H1 (cell line): ENCODE data around the gene NID1. TPM values are rescaled to one million over a fixed set of nuclear protein-coding genes. Genes with fewer than 3 reads are reported as not detected.

ENCODE experiments used
- CTCF ChIA-PET: fragments of 300-600 bp; sonication (Branson Sonifier 250); formaldehyde crosslinking; loops from one replicate; lab custom pipeline; 2021; ENCODE audit not compliant: partially characterized antibody; lab: Charles Lee
- POLR2A ChIA-PET: fragments of 300-600 bp; sonication (Branson Sonifier 250); formaldehyde crosslinking; loops from one replicate; lab custom pipeline; 2021; ENCODE audit warnings: inconsistent platforms; ENCODE audit not compliant: partially characterized antibody; lab: Charles Lee
- DNase-seq, 2 experiments: peaks; one replicate each; pipeline versions ENCODE4 v3.0.0 to v3.0.0-alpha.2; 2010 to 2022; ENCODE audit warnings: low spot score in 2 of 2, low read depth in 1 of 2, mixed read lengths in 1 of 2
- FAIRE-seq: peaks from 2 replicates; lab custom pipeline; 2011; peaks lifted over from hg19 to GRCh38; lab: Jason Lieb, UNC
- H2AFZ ChIP-seq: 2 replicates; pipeline ENCODE4 v1.8.1; 2012; ENCODE audit warnings: low read length, inconsistent platforms
- H2AK5ac ChIP-seq: 2 replicates; pipeline ENCODE4 v1.6.1; 2013; ENCODE audit warnings: low read depth, low read length
- H2BK120ac ChIP-seq: replicated peaks from 2 replicates; pipeline ENCODE3; 2013; ENCODE audit warnings: low read depth, low read length, inconsistent platforms
- H2BK12ac ChIP-seq: 2 replicates; pipeline ENCODE4 v1.6.1; 2013; ENCODE audit warnings: low read depth, low read length
- H2BK15ac ChIP-seq: 2 replicates; pipeline ENCODE4 v1.6.1; 2013; ENCODE audit warnings: low read length
- H2BK20ac ChIP-seq: 2 replicates; pipeline ENCODE4 v1.6.1; 2013; ENCODE audit warnings: low read length
- H2BK5ac ChIP-seq: 2 replicates; pipeline ENCODE4 v1.6.1; 2013; ENCODE audit warnings: low read depth, low read length
- H3K14ac ChIP-seq: 2 replicates; pipeline ENCODE4 v1.6.1; 2013; ENCODE audit warnings: inconsistent platforms; ENCODE audit not compliant: insufficient read length
- H3K18ac ChIP-seq: 2 replicates; pipeline ENCODE4 v1.6.1; 2013; ENCODE audit warnings: low read length; ENCODE audit errors: extremely low read depth
- H3K23ac ChIP-seq: 2 replicates; pipeline ENCODE4 v1.6.1; 2013; ENCODE audit warnings: inconsistent platforms; ENCODE audit not compliant: insufficient read length
- H3K23me2 ChIP-seq: 2 replicates; pipeline ENCODE4 v1.6.1; 2013; ENCODE audit warnings: low read depth, low read length
- H3K27ac ChIP-seq: 2 replicates; pipeline ENCODE4 v1.6.1; 2011; ENCODE audit warnings: low read depth, low read length, inconsistent platforms
- H3K27me3 ChIP-seq, 4 experiments: replicated peaks in 1 of 4; 1 replicate in 1 of 4; 2 replicates in 3 of 4; pipeline versions ENCODE4 v1.6.1 to v1.8.1; 2011 to 2013; ENCODE audit warnings: low read length in 3 of 4, mild to moderate bottlenecking in 3 of 4, inconsistent platforms in 2 of 4, mixed read lengths in 2 of 4, moderate library complexity in 1 of 4; ENCODE audit not compliant: control insufficient read depth in 3 of 4, insufficient read depth in 3 of 4; ENCODE audit errors: extremely low read depth in 1 of 4
- H3K36me3 ChIP-seq, 4 experiments: 2 replicates each; pipeline versions ENCODE4 v1.6.1 to v1.8.1; 2011 to 2013; ENCODE audit warnings: mild to moderate bottlenecking in 4 of 4, low read length in 3 of 4, moderate library complexity in 2 of 4, control low read depth in 1 of 4, inconsistent platforms in 1 of 4; ENCODE audit not compliant: insufficient read depth in 4 of 4, control insufficient read depth in 2 of 4
- H3K4ac ChIP-seq: replicated peaks from 2 replicates; pipeline ENCODE3; 2013; ENCODE audit warnings: low read length, low read depth, mixed read lengths, inconsistent platforms; ENCODE audit not compliant: insufficient read length
- H3K4me1 ChIP-seq, 4 experiments: replicated peaks in 1 of 4; 1 replicate in 1 of 4; 2 replicates in 3 of 4; pipeline versions ENCODE4 v1.6.1 to v1.8.1; 2011 to 2013; ENCODE audit warnings: low read length in 3 of 4, inconsistent platforms in 2 of 4, mixed read lengths in 1 of 4; ENCODE audit not compliant: insufficient read depth in 4 of 4, control insufficient read depth in 3 of 4
- H3K4me2 ChIP-seq, 2 experiments: 2 replicates each; pipeline versions ENCODE4 v1.6.1 to v1.8.1; 2011 to 2013; ENCODE audit warnings: low read depth in 2 of 2, low read length in 2 of 2, control low read depth in 1 of 2, inconsistent platforms in 1 of 2, mild to moderate bottlenecking in 1 of 2; ENCODE audit not compliant: insufficient read depth in 1 of 2
- H3K4me3 ChIP-seq, 4 experiments: fragments of 200-600, 300-600 bp in 1 of 4; sonication (generic), shearing (Covaris generic), sonication (Bioruptor Twin) in 1 of 4; 2 replicates each; pipeline versions ENCODE4 v1.5.1 to v1.8.1; 2011 to 2016; ENCODE audit warnings: low read length in 4 of 4, low read depth in 3 of 4, control low read depth in 2 of 4, inconsistent platforms in 2 of 4, mild to moderate bottlenecking in 2 of 4, mixed read lengths in 1 of 4, moderate library complexity in 1 of 4; ENCODE audit not compliant: insufficient read depth in 2 of 4; ENCODE audit errors: extremely low read depth in 1 of 4
- H3K56ac ChIP-seq: replicated peaks from 2 replicates; pipeline ENCODE3; 2013; ENCODE audit warnings: low read depth, mild to moderate bottlenecking, mixed read lengths, low read length, inconsistent platforms; ENCODE audit not compliant: insufficient read length
- H3K79me1 ChIP-seq: 2 replicates; pipeline ENCODE4 v1.6.1; 2013; ENCODE audit warnings: low read depth, low read length, control low read depth
- H3K79me2 ChIP-seq, 2 experiments: 2 replicates each; pipeline versions ENCODE4 v1.6.1 to v1.8.1; 2012 to 2013; ENCODE audit warnings: low read length in 2 of 2, mild to moderate bottlenecking in 2 of 2, inconsistent platforms in 1 of 2; ENCODE audit not compliant: insufficient read depth in 2 of 2, control insufficient read depth in 1 of 2
- H3K9ac ChIP-seq, 4 experiments: replicated peaks in 1 of 4; 1 replicate in 1 of 4; 2 replicates in 3 of 4; pipeline versions ENCODE4 v1.6.1 to v1.8.1; 2011 to 2013; ENCODE audit warnings: low read depth in 3 of 4, low read length in 3 of 4, control low read depth in 2 of 4, mild to moderate bottlenecking in 2 of 4, moderate library complexity in 2 of 4, inconsistent platforms in 1 of 4; ENCODE audit errors: extremely low read depth in 1 of 4
- H3K9me3 ChIP-seq, 2 experiments: 2 replicates each; pipeline versions ENCODE4 v1.6.1 to v1.8.1; 2012 to 2013; ENCODE audit warnings: mild to moderate bottlenecking in 2 of 2, moderate library complexity in 2 of 2, control low read depth in 1 of 2, inconsistent platforms in 1 of 2, low read depth in 1 of 2, low read length in 1 of 2, mixed read lengths in 1 of 2; ENCODE audit not compliant: insufficient read depth in 2 of 2
- H4K20me1 ChIP-seq, 2 experiments: replicated peaks in 1 of 2; 2 replicates each; pipeline versions ENCODE3 to v1.8.1; 2011 to 2013; ENCODE audit warnings: inconsistent platforms in 2 of 2, low read length in 2 of 2, mild to moderate bottlenecking in 1 of 2; ENCODE audit not compliant: insufficient read depth in 2 of 2, control insufficient read depth in 1 of 2
- H4K5ac ChIP-seq: 2 replicates; pipeline ENCODE4 v1.6.1; 2013; ENCODE audit warnings: low read length, low read depth, mixed read lengths, inconsistent platforms; ENCODE audit not compliant: insufficient read length
- H4K8ac ChIP-seq: 2 replicates; pipeline ENCODE4 v1.8.0; 2013; ENCODE audit warnings: mild to moderate bottlenecking, moderate library complexity, low read length, inconsistent platforms; ENCODE audit not compliant: insufficient read depth; ENCODE audit errors: extremely low read depth
- H4K91ac ChIP-seq: replicated peaks from 2 replicates; pipeline ENCODE3; 2013; ENCODE audit warnings: low read length, mixed read lengths, inconsistent platforms; ENCODE audit not compliant: insufficient read length
- BACH1 ChIP-seq: IDR thresholded peaks from 2 replicates; pipeline ENCODE4 v1.6.1; 2012; ENCODE audit warnings: low read length, improper control_type of control experiment
- BCL11A ChIP-seq, 2 experiments: IDR thresholded peaks; one replicate each; pipeline ENCODE4 v1.6.1; 2011; ENCODE audit warnings: low read depth in 2 of 2, low read length in 2 of 2, mild to moderate bottlenecking in 2 of 2
- BRCA1 ChIP-seq: IDR thresholded peaks from 2 replicates; pipeline ENCODE4 v1.6.1; 2012; ENCODE audit warnings: low read depth, low read length, improper control_type of control experiment
- CREB1 ChIP-seq: IDR thresholded peaks from 2 replicates; pipeline ENCODE4 v1.6.1; 2012; ENCODE audit warnings: inconsistent platforms
- EP300 ChIP-seq, 2 experiments: IDR thresholded peaks; 1 replicate in 1 of 2; 2 replicates in 1 of 2; pipeline ENCODE4 v1.6.1; 2011 to 2012; ENCODE audit warnings: low read depth in 2 of 2, low read length in 2 of 2, mild to moderate bottlenecking in 2 of 2, borderline replicate concordance in 1 of 2, inconsistent platforms in 1 of 2, moderate library complexity in 1 of 2
- FOSL1 ChIP-seq: IDR thresholded peaks from 2 replicates; pipeline ENCODE4 v1.6.1; 2011; ENCODE audit warnings: mild to moderate bottlenecking, low read depth, low read length, moderate library complexity; ENCODE audit not compliant: insufficient read depth
- JUND ChIP-seq: IDR thresholded peaks from 2 replicates; pipeline ENCODE4 v1.6.1; 2011; ENCODE audit warnings: mild to moderate bottlenecking, improper control_type of control experiment, low read length
- RNF2 ChIP-seq: fragments of 200-900, 300-1000 bp; sonication (generic); IDR thresholded peaks from 2 replicates; pipeline ENCODE4 v1.7.1; 2016; ENCODE audit warnings: borderline replicate concordance, low read depth, mild to moderate bottlenecking, antibody characterized with exemption, low read length; ENCODE audit not compliant: poor library complexity, severe bottlenecking; ENCODE audit errors: missing control alignments
- SIRT6 ChIP-seq: IDR thresholded peaks from one replicate; pipeline ENCODE4 v1.7.1; 2012; ENCODE audit warnings: low read length, inconsistent platforms
- SP4 ChIP-seq: IDR thresholded peaks from 2 replicates; pipeline ENCODE4 v1.6.1; 2012; ENCODE audit warnings: low read length, inconsistent platforms
- SRF ChIP-seq: IDR thresholded peaks from 2 replicates; pipeline ENCODE4 v1.6.1; 2011; ENCODE audit warnings: mild to moderate bottlenecking, low read depth, low read length, moderate library complexity
- WGBS, 2 experiments: shearing (Covaris generic) in 1 of 2; methylation state at CpG; one replicate each; pipeline versions ENCODE4 v1.1.6 to v1.1.7; 2013 to 2015; ENCODE audit warnings: low lambda C conversion rate in 2 of 2, mixed read lengths in 2 of 2, inconsistent platforms in 1 of 2, low coverage in 1 of 2, missing lambda C conversion rate in 1 of 2; ENCODE audit not compliant: insufficient replicate concordance in 2 of 2, insufficient coverage in 1 of 2, insufficient read length in 1 of 2; ENCODE audit errors: extremely low coverage in 1 of 2, missing lambda C conversion rate in 1 of 2; 5-methylcytosine and 5-hydroxymethylcytosine counted together
- polyA plus RNA-seq, 7 experiments: library from polyadenylated mRNA; depleted of rRNA in 3 of 7; stranded (reverse) in 5 of 7; unstranded in 2 of 7; fragments of >200 nt in 5 of 7; fragments of 200-250 nt in 2 of 7; gene quantifications; 1 replicate in 5 of 7; 2 replicates in 1 of 7; 4 replicates in 1 of 7; pipeline versions ENCODE4 v1.2.1 to v1.2.3, GENCODE V29; 2011 to 2013; ENCODE audit warnings: missing spikeins in 2 of 7, mixed read lengths in 2 of 7
- total RNA-seq: library from RNA; stranded (reverse); fragmentation: NEBNext Ultra II Directional; extraction: Animal tissue kit (Norgen Biotek cat#: 25700); gene quantifications from 2 replicates; pipeline ENCODE4 v1.2.1, GENCODE V29; 2021
- TF ChIP-seq, protein P1 (sequence below): IDR thresholded peaks from 2 replicates; pipeline ENCODE4 v1.6.1; 2012; ENCODE audit warnings: inconsistent platforms
- TF ChIP-seq, protein P2 (sequence below): IDR thresholded peaks from 2 replicates; pipeline ENCODE4 v1.6.1; 2012; ENCODE audit warnings: low read length, inconsistent platforms

Gene NID1
- total and polyA plus RNA-seq, 2 of the 8 experiments (the other 6 are each of a cell fraction or from before 2014, with no cell fraction given) = 20.9 to 25.4 TPM

DNA sequence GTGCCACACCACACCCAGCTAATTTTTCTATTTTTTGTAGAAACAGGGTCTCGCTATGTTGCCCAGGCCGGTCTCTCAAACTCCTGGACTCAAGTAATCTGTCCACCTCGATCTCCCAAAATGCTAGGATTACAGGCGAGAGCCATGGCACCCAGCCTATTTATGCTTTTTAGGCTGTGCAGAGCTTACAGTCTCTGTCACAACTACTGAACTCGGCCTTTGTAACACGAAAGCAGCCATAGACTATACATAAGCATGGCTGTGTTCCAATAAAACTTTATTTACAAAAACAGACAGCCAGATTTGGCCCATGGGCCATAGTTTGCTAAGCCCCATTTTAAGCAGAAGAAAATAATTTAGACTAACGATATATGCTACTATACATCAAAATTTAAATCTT, 54.4 kb downstream of the NID1 start:
- H3K56ac ChIP-seq = no peak overlapping the region
- H2BK120ac ChIP-seq = no peak overlapping the region
- H2BK12ac ChIP-seq = no peak overlapping the region
- CTCF ChIA-PET = interaction anchor here (0.6 to 1.3 kb wide), 2 partner anchors 9 to 14 kb away, joined by 3 read pairs; no protein-coding TSS in a partner anchor
- H4K91ac ChIP-seq = no peak overlapping the region
- 88% methylated on average over 7 of the region's 7 CpGs; no CpG with 5 or more reads in 1 of the 2 experiments for WGBS, 2 experiments
- no peak overlapping the region for H2AK5ac ChIP-seq
- H2BK20ac ChIP-seq = no peak overlapping the region
- FAIRE-seq (no peak), DNase-seq (no peak)
- H3K27ac ChIP-seq = no peak overlapping the region
- no peak overlapping the region for H3K9ac ChIP-seq
- no peaks in the 10 kb centered on the region for H3K79me1 ChIP-seq
- no peak overlapping the region for H2BK5ac ChIP-seq
- H3K4ac ChIP-seq = no peak overlapping the region
- H3K9me3 ChIP-seq = no peaks in the 10 kb centered on the region
- no peaks in the 10 kb centered on the region; a peak in 1 of 8 replicates for H3K36me3 ChIP-seq
- no peak overlapping the region for H3K18ac ChIP-seq
- no peaks in the 10 kb centered on the region for H3K23me2 ChIP-seq
- H3K4me2 ChIP-seq = no peak overlapping the region
- no peak overlapping the region for H2BK15ac ChIP-seq
- H3K4me3 ChIP-seq = no peak overlapping the region
- H3K4me1 ChIP-seq = no peaks in the 10 kb centered on the region
- H4K5ac ChIP-seq = no peak overlapping the region
- no peak overlapping the region for H2AFZ ChIP-seq
- POLR2A ChIA-PET = no interaction called here
- H3K23ac ChIP-seq = no peak overlapping the region
- H3K27me3 ChIP-seq = no peaks in the 10 kb centered on the region
- H4K20me1 ChIP-seq = no peaks in the 10 kb centered on the region
- no peak overlapping the region for H4K8ac ChIP-seq
- no peaks in the 10 kb centered on the region for H3K79me2 ChIP-seq
- no peak overlapping the region for H3K14ac ChIP-seq
- no peak for TF ChIP-seq BRCA1
- TF ChIP-seq SRF = no peak
- no peak for TF ChIP-seq JUND
- TF ChIP-seq SP4 = no peak
- TF ChIP-seq CREB1 = no peak
- no peak for TF ChIP-seq RNF2
- no peak for TF ChIP-seq BCL11A (IDR thresholded peaks at IDR 0.05; ENCODE audit: low read depth in 2 of 2, low read length in 2 of 2)
- TF ChIP-seq SIRT6 = no peak
- TF ChIP-seq EP300 (IDR thresholded peaks at IDR 0.05; ENCODE audit: borderline replicate concordance in 1 of 2, low read depth in 2 of 2, low read length in 2 of 2) = no peak
- TF ChIP-seq, protein P1, sequence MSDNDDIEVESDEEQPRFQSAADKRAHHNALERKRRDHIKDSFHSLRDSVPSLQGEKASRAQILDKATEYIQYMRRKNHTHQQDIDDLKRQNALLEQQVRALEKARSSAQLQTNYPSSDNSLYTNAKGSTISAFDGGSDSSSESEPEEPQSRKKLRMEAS = no peak
- no peak for TF ChIP-seq FOSL1
- TF ChIP-seq BACH1 = no peak
- TF ChIP-seq, protein P2, sequence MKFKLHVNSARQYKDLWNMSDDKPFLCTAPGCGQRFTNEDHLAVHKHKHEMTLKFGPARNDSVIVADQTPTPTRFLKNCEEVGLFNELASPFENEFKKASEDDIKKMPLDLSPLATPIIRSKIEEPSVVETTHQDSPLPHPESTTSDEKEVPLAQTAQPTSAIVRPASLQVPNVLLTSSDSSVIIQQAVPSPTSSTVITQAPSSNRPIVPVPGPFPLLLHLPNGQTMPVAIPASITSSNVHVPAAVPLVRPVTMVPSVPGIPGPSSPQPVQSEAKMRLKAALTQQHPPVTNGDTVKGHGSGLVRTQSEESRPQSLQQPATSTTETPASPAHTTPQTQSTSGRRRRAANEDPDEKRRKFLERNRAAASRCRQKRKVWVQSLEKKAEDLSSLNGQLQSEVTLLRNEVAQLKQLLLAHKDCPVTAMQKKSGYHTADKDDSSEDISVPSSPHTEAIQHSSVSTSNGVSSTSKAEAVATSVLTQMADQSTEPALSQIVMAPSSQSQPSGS = no peak
